Measurements from ENCODE around the gene FDX2. TPM values are rescaled to one million over a fixed set of nuclear protein-coding genes. Genes with fewer than 3 reads are reported as not detected.
A peak's percentile ranks its signal among the peaks of the same experiment; 100 is the strongest.

FDX2 gene
- total RNA-seq, 1 experiment from 2014 or later: 26.2 TPM

GRCh38 chr19:10292206-10292788, 23.5 kb downstream of the FDX2 start:
- H3K36me3 Mint-ChIP-seq: no peaks in the 10 kb centered on the region
- H3K27me3 Mint-ChIP-seq (ENCODE audit: low read depth): peaks cover 98% of the 10 kb centered on the region
- no peaks in the 10 kb centered on the region for H3K9me3 Mint-ChIP-seq
- ATAC-seq: peak; percentile 73
- H3K27ac Mint-ChIP-seq: no peak overlapping the region
- H3K4me1 Mint-ChIP-seq: peaks cover 39% of the 10 kb centered on the region
- ChIA-PET CTCF (interaction anchor here (0.6 to 9.0 kb wide), 10 partner anchors 16 to 132 kb away, joined by 3 to 180 read pairs (median 6); partner anchors contain the start of genes ICAM1 and PDE4A), POLR2A (interaction anchor here (0.9 to 1.7 kb wide), 3 partner anchors 24 to 61 kb away, joined by 3 to 5 read pairs (median 5); no protein-coding TSS in a partner anchor)
- no peak for TF ChIP-seq PRRX2 (CRISPR knock-in tag; IDR thresholded peaks at IDR 0.05)
- TF ChIP-seq GTF2I (CRISPR knock-in tag; conservative IDR thresholded peaks at IDR 0.05): no peak
- TF ChIP-seq ZNF532 (CRISPR knock-in tag; IDR thresholded peaks at IDR 0.05; ENCODE audit: borderline replicate concordance): no peak
- TF ChIP-seq, protein P1, sequence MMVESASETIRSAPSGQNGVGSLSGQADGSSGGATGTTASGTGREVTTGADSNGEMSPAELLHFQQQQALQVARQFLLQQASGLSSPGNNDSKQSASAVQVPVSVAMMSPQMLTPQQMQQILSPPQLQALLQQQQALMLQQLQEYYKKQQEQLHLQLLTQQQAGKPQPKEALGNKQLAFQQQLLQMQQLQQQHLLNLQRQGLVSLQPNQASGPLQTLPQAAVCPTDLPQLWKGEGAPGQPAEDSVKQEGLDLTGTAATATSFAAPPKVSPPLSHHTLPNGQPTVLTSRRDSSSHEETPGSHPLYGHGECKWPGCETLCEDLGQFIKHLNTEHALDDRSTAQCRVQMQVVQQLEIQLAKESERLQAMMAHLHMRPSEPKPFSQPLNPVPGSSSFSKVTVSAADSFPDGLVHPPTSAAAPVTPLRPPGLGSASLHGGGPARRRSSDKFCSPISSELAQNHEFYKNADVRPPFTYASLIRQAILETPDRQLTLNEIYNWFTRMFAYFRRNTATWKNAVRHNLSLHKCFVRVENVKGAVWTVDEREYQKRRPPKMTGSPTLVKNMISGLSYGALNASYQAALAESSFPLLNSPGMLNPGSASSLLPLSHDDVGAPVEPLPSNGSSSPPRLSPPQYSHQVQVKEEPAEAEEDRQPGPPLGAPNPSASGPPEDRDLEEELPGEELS (CRISPR knock-in tag; IDR thresholded peaks at IDR 0.05): peak; percentile 40; the same call in 1 of the 2 replicates
- TF ChIP-seq RORB (CRISPR knock-in tag; IDR thresholded peaks at IDR 0.05): no peak
- TF ChIP-seq SP1 (CRISPR knock-in tag; conservative IDR thresholded peaks at IDR 0.05): peak; percentile 88
- DNase-seq (ENCODE audit: low spot score): peak; percentile 99
- peak overlapping the region; percentile 82 for H3K4me3 Mint-ChIP-seq

DNA sequence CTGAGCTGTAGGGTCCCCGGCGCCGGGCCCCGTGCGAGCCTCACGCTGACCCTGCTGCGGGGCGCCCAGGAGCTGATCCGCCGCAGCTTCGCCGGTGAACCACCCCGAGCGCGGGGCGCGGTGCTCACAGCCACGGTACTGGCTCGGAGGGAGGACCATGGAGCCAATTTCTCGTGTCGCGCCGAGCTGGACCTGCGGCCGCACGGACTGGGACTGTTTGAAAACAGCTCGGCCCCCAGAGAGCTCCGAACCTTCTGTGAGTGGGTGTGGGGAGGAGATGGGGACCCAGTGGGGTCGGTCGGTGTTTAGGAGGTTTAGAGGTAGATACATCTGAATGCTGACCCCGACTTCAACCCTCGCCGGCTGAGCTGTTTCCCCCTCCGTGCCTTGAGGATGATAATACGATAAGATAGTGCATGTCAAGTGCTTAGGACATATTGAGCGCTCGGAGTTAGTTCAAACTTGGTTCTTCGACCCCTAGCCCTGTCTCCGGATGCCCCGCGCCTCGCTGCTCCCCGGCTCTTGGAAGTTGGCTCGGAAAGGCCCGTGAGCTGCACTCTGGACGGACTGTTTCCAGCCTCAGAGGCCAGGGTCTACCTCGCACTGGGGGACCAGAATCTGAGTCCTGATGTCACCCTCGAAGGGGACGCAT, 24.1 kb downstream of the FDX2 start:
- H3K27ac Mint-ChIP-seq: no peak overlapping the region
- ChIA-PET CTCF (interaction anchor here (0.6 to 9.0 kb wide), 15 partner anchors 20 to 195 kb away, joined by 3 to 180 read pairs (median 4); partner anchors contain the start of genes CDC37, ICAM1, PDE4A and TYK2), POLR2A (interaction anchor here (1.0 to 1.7 kb wide), 4 partner anchors 21 to 62 kb away, joined by 3 to 8 read pairs (median 5); partner anchors contain the start of gene ICAM1)
- H3K36me3 Mint-ChIP-seq: no peaks in the 10 kb centered on the region
- DNase-seq (ENCODE audit: low spot score) (no peak), ATAC-seq (no peak)
- H3K4me3 Mint-ChIP-seq: peak overlapping the region; percentile 82
- H3K4me1 Mint-ChIP-seq: peaks cover 38% of the 10 kb centered on the region
- peaks cover 98% of the 10 kb centered on the region for H3K27me3 Mint-ChIP-seq (ENCODE audit: low read depth)
- H3K9me3 Mint-ChIP-seq: no peaks in the 10 kb centered on the region
- TF ChIP-seq MYBL2 (CRISPR knock-in tag; IDR thresholded peaks at IDR 0.05) (no peak), ZNF263 (CRISPR knock-in tag; IDR thresholded peaks at IDR 0.05; ENCODE audit: low read depth) (peak; percentile 51; the same call in 1 of the 2 replicates)

- H3K27ac Mint-ChIP-seq: no peak overlapping the region
- POLR2A ChIA-PET: interaction anchor here (1.0 to 1.7 kb wide), 4 partner anchors 20 to 62 kb away, joined by 3 to 8 read pairs (median 5); partner anchors contain the start of gene ICAM1
- no peaks in the 10 kb centered on the region for H3K9me3 Mint-ChIP-seq
- H3K4me3 Mint-ChIP-seq: peak overlapping the region; percentile 82
- H3K4me1 Mint-ChIP-seq: peaks cover 42% of the 10 kb centered on the region
- peak; percentile 73 for DNase-seq (ENCODE audit: low spot score)
- no peaks in the 10 kb centered on the region for H3K36me3 Mint-ChIP-seq
- ATAC-seq: no peak
- CTCF ChIA-PET: interaction anchor here (0.6 to 9.0 kb wide), 15 partner anchors 19 to 196 kb away, joined by 3 to 180 read pairs (median 4); partner anchors contain the start of genes CDC37, ICAM1, PDE4A and RAVER1
- peaks cover 98% of the 10 kb centered on the region for H3K27me3 Mint-ChIP-seq (ENCODE audit: low read depth)
- TF ChIP-seq TCF7 (CRISPR knock-in tag; IDR thresholded peaks at IDR 0.05; ENCODE audit: low read depth): 0 out of 2 replicates have a peak, but pooled peaks have one; percentile 24
- TF ChIP-seq ZSCAN18 (CRISPR knock-in tag; IDR thresholded peaks at IDR 0.05): no peak
- TF ChIP-seq, protein P2, sequence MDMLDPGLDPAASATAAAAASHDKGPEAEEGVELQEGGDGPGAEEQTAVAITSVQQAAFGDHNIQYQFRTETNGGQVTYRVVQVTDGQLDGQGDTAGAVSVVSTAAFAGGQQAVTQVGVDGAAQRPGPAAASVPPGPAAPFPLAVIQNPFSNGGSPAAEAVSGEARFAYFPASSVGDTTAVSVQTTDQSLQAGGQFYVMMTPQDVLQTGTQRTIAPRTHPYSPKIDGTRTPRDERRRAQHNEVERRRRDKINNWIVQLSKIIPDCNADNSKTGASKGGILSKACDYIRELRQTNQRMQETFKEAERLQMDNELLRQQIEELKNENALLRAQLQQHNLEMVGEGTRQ (CRISPR knock-in tag; IDR thresholded peaks at IDR 0.05): no peak
- 0 out of 2 replicates have a peak, but pooled peaks have one; percentile 7 for TF ChIP-seq NFYB (CRISPR knock-in tag; conservative IDR thresholded peaks at IDR 0.05; ENCODE audit: low read depth)
- TF ChIP-seq TEAD1 (CRISPR knock-in tag; IDR thresholded peaks at IDR 0.05): no peak
- no peak for TF ChIP-seq JUN (CRISPR knock-in tag; IDR thresholded peaks at IDR 0.05)
- TF ChIP-seq ATF6 (CRISPR knock-in tag; IDR thresholded peaks at IDR 0.05): no peak
- no peak for TF ChIP-seq ZBTB21 (CRISPR knock-in tag; IDR thresholded peaks at IDR 0.05; ENCODE audit: borderline replicate concordance)
These were observed 24.8 kb downstream of the FDX2 start for GRCh38 chr19:10290876-10291553.

All from WTC11 (cell line).